Right cardiac atrium (tissue), 5 donors: ENCODE data around the gene NCR3LG1. TPM values are rescaled to one million over a fixed set of nuclear protein-coding genes. Genes with fewer than 3 reads are reported as not detected.

Experiments used
- ATAC-seq, 2 donors: fragments of 200-7000 bp; cut with Tn5 transposase; one replicate each; pipeline versions ENCODE4 v1.8.0 to v1.9.1; 2020; ENCODE audit warnings: moderate library complexity in 2 of 2, mild to moderate bottlenecking in 1 of 2
- DNase-seq, 3 donors: peaks; one replicate each; pipeline ENCODE4 v3.0.0-alpha.2; 2020
- H3K27ac ChIP-seq: one replicate; pipeline ENCODE4 v1.5.1; 2013; ENCODE audit warnings: mild to moderate bottlenecking, low read length, control low read depth, moderate library complexity
- H3K27me3 ChIP-seq: one replicate; pipeline ENCODE4 v1.6.1; 2013; ENCODE audit not compliant: control insufficient read depth, insufficient read depth
- H3K4me1 ChIP-seq: one replicate; pipeline ENCODE4 v1.6.1; 2013; ENCODE audit warnings: low read length; ENCODE audit not compliant: control insufficient read depth, insufficient read depth
- H3K4me3 ChIP-seq: one replicate; pipeline ENCODE4 v1.5.1; 2013; ENCODE audit warnings: low read length, control low read depth
- H3K9me3 ChIP-seq: one replicate; pipeline ENCODE4 v1.6.1; 2013; ENCODE audit warnings: low read length; ENCODE audit not compliant: control insufficient read depth
- WGBS: extraction: QIAGEN DNeasy Blood & Tissue Kit; methylation state at CpG from one replicate; pipeline ENCODE4 v1.1.7; 2013; 5-methylcytosine and 5-hydroxymethylcytosine counted together
- intact Hi-C, 4 donors: fragments of 100-400 bp; cut with DNase I; formaldehyde crosslinking; loops; one replicate each; pipeline versions ENCODE4 v1.11.0 to v1.14.0; 2022 to 2023
- polyA plus RNA-seq: library from polyadenylated mRNA; stranded (reverse); fragments of 200-250 nt; gene quantifications from one replicate; pipeline ENCODE4 v1.2.3, GENCODE V29; 2013
- total RNA-seq, 4 donors: library from RNA; stranded (reverse); fragmentation: NEBNext Ultra II Directional; extraction: Animal tissue kit (Norgen Biotek cat#: 25700); gene quantifications; one replicate each; pipeline ENCODE4 v1.2.1, GENCODE V29; 2021
- donor health status: healthy with polysubstance abuse.
- donor health status: DM: no; HTN: yes; CAD: no.
- donor health status: DM: no; HTN: no; CAD: no.
- donor health status: DM: no; HTN: yes; CAD: no; lungs with severe emphysema.
- donor health status: DM: yes; HTN: yes; CAD: no.

The NCR3LG1 gene
- total and polyA plus RNA-seq, 5 donors = 0.75 to 3.3 (median 2.9) TPM

- Histone ChIP-seq H3K4me3 (no peak overlapping the region), H3K27ac (no peak overlapping the region), H3K27me3 (no peaks in the 10 kb centered on the region), H3K4me1 (no peaks in the 10 kb centered on the region), H3K9me3 (peaks cover 14% of the 10 kb centered on the region)
- no peak for ATAC-seq
- intact Hi-C loops = loop anchor here in 1 of 4 donors (10.0 kb wide), 1 partner anchor 141 kb away; no protein-coding TSS in a partner anchor
- DNase-seq = no peak
- 94% methylated on average over 5 of the region's 5 CpGs for WGBS
These were observed 23.9 kb downstream of the NCR3LG1 start for GRCh38 chr11:17375547-17375946.

DNA sequence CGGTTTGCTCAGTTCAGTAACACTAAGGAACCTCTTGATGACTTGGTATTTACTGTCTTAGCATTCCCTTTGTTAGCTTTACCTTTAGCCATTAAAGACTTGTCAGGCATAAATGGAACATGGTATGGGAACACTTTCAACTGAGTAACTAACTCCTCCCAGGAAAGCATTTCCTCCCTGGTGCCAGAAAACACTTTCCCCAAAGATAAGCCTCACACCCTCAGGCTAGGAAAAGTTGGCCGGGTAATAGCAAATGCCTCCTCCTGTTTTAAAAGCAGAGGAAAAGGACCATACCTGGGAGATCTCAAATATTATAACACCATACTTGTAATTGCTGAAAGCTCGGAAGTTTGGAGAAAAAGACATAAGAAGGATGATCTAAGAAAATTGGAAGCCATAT, 24.9 kb downstream of the NCR3LG1 start:
- H3K9me3 ChIP-seq = peaks cover 13% of the 10 kb centered on the region
- H3K27me3 ChIP-seq = no peaks in the 10 kb centered on the region
- intact Hi-C loops = loop anchor here in 1 of 4 donors (10.0 kb wide), 1 partner anchor 142 kb away; no protein-coding TSS in a partner anchor
- H3K4me1 ChIP-seq = no peaks in the 10 kb centered on the region
- DNase-seq (no peak), ATAC-seq (peak; percentile 40 to 52)
- no peak overlapping the region for H3K4me3 ChIP-seq
- no peak overlapping the region for H3K27ac ChIP-seq
- WGBS = 57% methylated on average over 3 of the region's 3 CpGs

- WGBS = 75% methylated on average over 2 of the region's 2 CpGs
- ATAC-seq = no peak
- H3K4me1 ChIP-seq = no peaks in the 10 kb centered on the region
These were observed 27.1 kb downstream of the NCR3LG1 start for GRCh38 chr11:17378655-17379054.

GRCh38 chr11:17379383-17380180, 28.0 kb downstream of the NCR3LG1 start:
- H3K4me1 ChIP-seq = no peaks in the 10 kb centered on the region
- H3K9me3 ChIP-seq = no peaks in the 10 kb centered on the region
- no peak overlapping the region for H3K27ac ChIP-seq
- intact Hi-C loops = loop anchor here in 2 of 4 donors (5.0 to 10.0 kb wide), 2 partner anchors 128 to 145 kb away; no protein-coding TSS in a partner anchor
- H3K4me3 ChIP-seq = no peak overlapping the region
- no peak for ATAC-seq
- no peaks in the 10 kb centered on the region for H3K27me3 ChIP-seq
- no peak for DNase-seq
- WGBS = 81% methylated on average over 7 of the region's 7 CpGs

More at GRCh38 chr11:17378655-17379054, 27.1 kb downstream of the NCR3LG1 start:
- Histone ChIP-seq H3K27me3 (no peaks in the 10 kb centered on the region), H3K27ac (no peak overlapping the region), H3K9me3 (no peaks in the 10 kb centered on the region), H3K4me3 (no peak overlapping the region)
- DNase-seq = no peak
- intact Hi-C loops = loop anchor here in 1 of 4 donors (10.0 kb wide), 1 partner anchor 144 kb away; no protein-coding TSS in a partner anchor

- no peak for ATAC-seq
- intact Hi-C loops = loop anchor here in 1 of 4 donors (5.0 kb wide), 1 partner anchor 126 kb away; no protein-coding TSS in a partner anchor
- no peak overlapping the region for H3K4me3 ChIP-seq
These were observed 29.6 kb downstream of the NCR3LG1 start for GRCh38 chr11:17381156-17381555.

GRCh38 chr11:17382046-17382728, 30.6 kb downstream of the NCR3LG1 start:
- H3K27me3 ChIP-seq = no peaks in the 10 kb centered on the region
- H3K4me3 ChIP-seq = no peak overlapping the region
- no peak overlapping the region for H3K27ac ChIP-seq
- no peaks in the 10 kb centered on the region for H3K4me1 ChIP-seq
- ATAC-seq (no peak), DNase-seq (no peak)
- 66% methylated on average over 8 of the region's 8 CpGs for WGBS
- intact Hi-C loops = loop anchor here in 1 of 4 donors (5.0 kb wide), 1 partner anchor 125 kb away; no protein-coding TSS in a partner anchor
- H3K9me3 ChIP-seq = no peaks in the 10 kb centered on the region

More at GRCh38 chr11:17381156-17381555, 29.6 kb downstream of the NCR3LG1 start:
- 64% methylated on average over 4 of the region's 4 CpGs for WGBS
- Histone ChIP-seq H3K4me1 (no peaks in the 10 kb centered on the region), H3K27me3 (no peaks in the 10 kb centered on the region), H3K27ac (no peak overlapping the region), H3K9me3 (no peaks in the 10 kb centered on the region)
- no peak for DNase-seq

DNA sequence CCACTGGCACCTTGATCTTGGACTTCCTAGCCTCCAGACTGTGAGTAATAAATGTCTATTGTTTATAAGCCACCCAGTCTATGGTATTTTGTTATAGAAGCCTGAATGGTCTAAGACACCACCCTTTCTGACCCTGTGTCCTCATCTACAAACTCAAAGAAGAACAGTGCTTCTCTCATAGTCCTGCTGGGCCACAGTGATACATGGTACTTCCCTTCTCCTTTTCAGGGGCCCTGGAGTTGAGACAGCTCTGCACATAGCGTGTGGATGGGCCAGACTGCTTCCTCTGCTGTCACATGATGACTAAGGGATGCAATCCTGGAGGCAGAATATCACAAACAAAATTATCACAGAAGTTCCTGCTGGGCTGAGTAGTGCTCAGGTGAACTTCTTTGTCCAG, 31.9 kb downstream of the NCR3LG1 start:
- 75% methylated on average over 1 of the region's 1 CpG for WGBS
- Histone ChIP-seq H3K4me1 (no peaks in the 10 kb centered on the region), H3K4me3 (no peak overlapping the region), H3K9me3 (no peaks in the 10 kb centered on the region), H3K27ac (no peak overlapping the region), H3K27me3 (no peaks in the 10 kb centered on the region)
- no peak for ATAC-seq
- DNase-seq = no peak
- intact Hi-C loops = loop anchor here in 1 of 4 donors (5.0 kb wide), 1 partner anchor 124 kb away; no protein-coding TSS in a partner anchor

- ATAC-seq (peak; percentile 34 to 54), DNase-seq (peak; percentile 84 to 87 (median 85))
- Histone ChIP-seq H3K27me3 (no peaks in the 10 kb centered on the region), H3K4me3 (no peak overlapping the region), H3K4me1 (no peaks in the 10 kb centered on the region), H3K9me3 (no peaks in the 10 kb centered on the region), H3K27ac (no peak overlapping the region)
- intact Hi-C loops = loop anchor here in 2 of 4 donors (2.0 to 5.0 kb wide), 2 partner anchors 121 to 123 kb away; no protein-coding TSS in a partner anchor
- 44% methylated on average over 6 of the region's 6 CpGs for WGBS
These were observed 32.5 kb downstream of the NCR3LG1 start for GRCh38 chr11:17384002-17384511.

- peak overlapping the region; percentile 82 for H3K27ac ChIP-seq
- no peaks in the 10 kb centered on the region for H3K4me1 ChIP-seq
- no peak for DNase-seq
- no peaks in the 10 kb centered on the region for H3K27me3 ChIP-seq
- WGBS = 73% methylated on average over 5 of the region's 5 CpGs
- no peaks in the 10 kb centered on the region for H3K9me3 ChIP-seq
- no peak for ATAC-seq
- H3K4me3 ChIP-seq = no peak overlapping the region
- intact Hi-C loops = loop anchor here in 3 of 4 donors (1.0 to 5.0 kb wide), 3 partner anchors 117 to 119 kb away; no protein-coding TSS in a partner anchor
These were observed 33.9 kb downstream of the NCR3LG1 start for GRCh38 chr11:17385492-17385891.

DNA sequence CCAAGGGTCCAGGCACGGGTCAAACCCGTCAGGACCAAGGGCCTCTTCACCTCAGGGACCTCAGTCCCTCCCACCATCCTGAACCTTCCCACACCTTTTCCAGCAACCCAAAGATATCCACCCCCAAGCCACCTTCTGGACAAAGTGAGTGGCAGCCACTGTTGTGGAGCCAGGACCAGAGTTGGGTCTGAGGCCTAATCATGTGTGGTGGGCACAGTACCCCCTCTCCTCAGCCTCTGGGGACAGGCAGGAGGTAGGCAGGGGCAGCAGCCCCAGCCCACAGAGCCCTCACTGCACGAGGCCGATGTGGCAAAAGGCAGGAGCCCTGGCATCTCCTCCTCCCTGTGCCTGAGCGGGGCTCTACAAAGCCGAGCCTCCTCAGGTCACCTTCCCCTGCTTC, 34.3 kb downstream of the NCR3LG1 start:
- Histone ChIP-seq H3K9me3 (no peaks in the 10 kb centered on the region), H3K4me1 (no peaks in the 10 kb centered on the region), H3K27me3 (no peaks in the 10 kb centered on the region), H3K27ac (peak overlapping the region; percentile 82), H3K4me3 (no peak overlapping the region)
- WGBS = 66% methylated on average over 6 of the region's 6 CpGs
- DNase-seq (no peak), ATAC-seq (no peak)
- intact Hi-C loops = loop anchor here in 3 of 4 donors (1.0 to 5.0 kb wide), 3 partner anchors 116 to 119 kb away; no protein-coding TSS in a partner anchor
